HG02678 (cell line): Measurements from ENCODE around the gene SFT2D2.

Experiments used
- ATAC-seq: cut with Tn5 transposase; IDR thresholded peaks from one replicate; pipeline ENCODE4 v1.9.1; 2021; ENCODE audit warnings: mild to moderate bottlenecking, moderate library complexity; ENCODE audit not compliant: unreplicated experiment

SFT2D2 gene

DNA sequence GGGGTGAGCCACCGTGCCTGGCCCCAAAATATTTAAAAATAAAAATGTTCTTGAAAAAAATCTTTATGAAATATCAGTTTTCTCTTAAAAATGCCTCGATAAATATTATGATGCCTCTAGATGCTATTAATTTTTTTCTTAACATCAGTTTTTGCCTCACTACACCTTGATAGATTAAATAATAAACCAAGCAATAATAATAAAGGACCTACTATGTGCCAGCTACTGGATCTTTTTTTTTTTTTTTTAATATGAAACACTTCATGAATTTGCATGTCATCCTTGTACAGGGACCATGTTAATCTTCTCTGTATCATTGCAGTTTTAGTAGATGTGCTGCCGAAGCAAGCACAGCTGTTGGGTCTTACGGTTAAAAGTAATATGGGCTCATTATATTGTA, 37.3 kb downstream of the SFT2D2 start:
- no peak for ATAC-seq

GRCh38 chr1:168264296-168264695, 38.5 kb downstream of the SFT2D2 start:
- ATAC-seq = no peak

- no peak for ATAC-seq
Observed at GRCh38 chr1:168265596-168265995, 39.8 kb downstream of the SFT2D2 start.

DNA sequence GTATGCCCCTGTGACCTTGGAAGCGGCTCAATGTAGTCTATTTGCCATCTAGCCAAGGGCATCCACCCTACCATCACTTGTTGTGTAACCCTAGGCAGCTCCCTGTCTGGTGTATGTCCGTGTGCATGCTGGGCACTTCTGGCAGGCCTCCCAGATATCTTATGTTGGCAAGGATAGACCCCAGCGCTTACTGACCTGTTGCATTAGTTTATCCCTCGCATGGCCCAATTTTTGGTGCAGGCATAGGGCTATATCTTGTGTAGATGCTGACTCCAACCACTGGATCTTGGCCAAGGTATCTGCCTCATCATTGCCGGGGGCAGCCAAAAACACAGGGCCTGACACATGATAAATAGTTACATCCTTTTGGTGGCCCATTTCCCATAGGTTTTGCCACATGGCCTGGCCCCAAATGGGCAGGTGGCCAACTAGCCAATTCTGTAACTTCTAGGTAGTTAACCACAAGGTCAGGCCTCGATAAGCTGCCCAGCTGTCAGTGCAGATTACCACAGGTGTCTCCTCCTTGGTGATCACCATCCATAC, 40.9 kb downstream of the SFT2D2 start:
- ATAC-seq = no peak

GRCh38 chr1:168271636-168272035, 45.8 kb downstream of the SFT2D2 start:
- no peak for ATAC-seq

DNA sequence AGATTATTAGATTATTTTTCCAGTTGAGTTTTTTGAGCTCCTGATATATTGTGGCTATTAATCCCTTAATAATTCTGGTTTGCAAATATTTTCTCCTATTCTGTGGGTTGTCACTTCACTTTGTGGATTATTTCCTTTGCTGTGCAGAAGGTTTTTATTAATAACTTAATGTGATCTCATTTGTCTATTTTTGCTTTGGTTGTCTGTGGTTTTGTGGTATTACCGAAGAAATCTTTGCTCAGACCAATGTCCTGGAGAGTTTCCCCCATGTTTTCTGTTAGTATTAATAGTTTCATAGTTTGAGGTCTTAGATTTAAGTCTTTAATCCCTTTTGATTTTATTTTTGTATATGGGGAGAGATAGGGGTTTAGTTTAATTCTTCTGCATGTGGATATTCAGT, 47.8 kb downstream of the SFT2D2 start:
- ATAC-seq = no peak

DNA sequence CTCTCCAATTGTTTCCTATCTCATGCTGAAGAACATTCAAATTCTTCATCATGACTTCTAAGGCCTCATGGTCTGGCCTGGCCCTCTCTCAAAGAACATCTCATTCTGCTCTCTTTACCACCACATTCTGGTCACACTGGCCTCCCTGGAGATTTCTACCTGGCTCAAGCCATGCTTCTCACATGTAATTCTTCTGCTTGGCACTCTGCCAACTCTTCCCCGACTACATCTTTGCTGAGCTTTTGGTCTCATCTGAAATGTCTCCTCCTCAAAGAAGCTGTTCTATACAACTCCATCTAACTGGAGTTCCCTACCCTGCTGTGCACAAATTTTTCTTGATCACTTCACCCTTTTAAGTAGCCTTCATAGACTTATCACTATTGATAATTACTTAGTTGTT, 53.4 kb downstream of the SFT2D2 start:
- ATAC-seq = no peak

DNA sequence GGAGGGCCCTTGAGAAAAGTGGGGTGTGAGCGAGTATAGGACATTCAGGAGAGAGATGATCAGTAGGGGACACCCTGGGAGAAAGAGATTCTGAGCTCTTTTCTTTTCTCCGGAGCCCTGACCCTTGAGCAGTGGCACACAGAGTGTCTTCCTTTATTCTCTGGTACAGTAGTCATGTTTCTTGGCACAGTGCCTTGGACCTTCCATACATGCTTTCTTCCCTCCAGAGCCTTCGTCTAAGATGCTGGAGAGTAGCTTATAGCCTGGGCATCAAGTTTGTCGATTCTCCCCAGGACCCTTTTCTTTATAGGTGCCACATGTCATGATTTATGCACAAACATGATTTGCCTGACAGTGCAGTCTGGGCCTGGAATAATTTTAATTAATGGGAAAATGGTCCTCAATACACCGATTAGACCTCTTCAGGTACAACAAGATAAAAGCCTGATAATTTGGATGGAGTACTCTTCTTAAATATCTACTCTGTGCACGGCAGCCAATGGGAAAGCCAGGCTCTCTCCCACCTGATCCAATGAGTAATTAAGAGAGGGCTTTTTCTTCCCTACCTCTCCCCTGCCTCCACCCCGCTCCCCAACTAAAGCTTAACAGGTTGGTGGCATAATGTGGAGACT, 54.6 kb downstream of the SFT2D2 start, which contains the start of gene TBX19:
TSS of gene TBX19 (plus strand) at position 582 of the 632 bp plus-strand sequence. CDS start 214 bp downstream, outside the sequence.
- ATAC-seq = no peak

DNA sequence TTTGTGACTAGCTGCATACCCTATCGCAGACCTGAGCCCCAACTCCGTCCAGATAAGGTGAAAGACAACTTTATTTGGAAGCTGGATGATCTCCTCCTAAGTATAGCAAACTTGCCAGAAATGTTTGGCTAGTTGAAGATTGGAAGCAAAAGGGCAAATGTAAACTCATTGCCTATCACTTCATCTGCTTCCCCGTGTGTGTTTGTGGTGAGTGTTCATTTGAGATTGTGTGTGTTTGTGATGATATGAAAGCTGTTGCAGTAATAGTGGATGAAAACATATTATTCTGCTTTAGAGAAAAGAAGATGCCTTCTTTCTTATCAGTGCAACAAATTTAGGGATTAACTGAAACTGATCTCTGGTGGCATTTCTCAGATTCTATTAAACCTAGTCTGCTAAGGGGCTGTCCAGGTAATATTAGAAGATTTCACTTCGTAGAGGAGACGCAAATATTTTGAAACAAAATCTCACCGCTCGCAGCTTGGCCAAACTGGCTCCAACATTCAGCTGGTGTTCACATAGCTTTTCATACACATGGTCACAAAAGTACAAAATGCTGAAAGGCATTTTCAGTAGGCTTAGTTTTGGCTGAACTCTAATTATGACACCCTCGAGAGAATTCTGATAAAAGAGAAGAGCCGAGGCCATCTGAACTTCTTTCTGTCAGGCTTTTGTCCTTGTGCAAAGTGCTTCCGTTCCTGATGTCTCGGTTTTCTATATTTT, 56.0 kb downstream of the SFT2D2 start:
- ATAC-seq = no peak

GRCh38 chr1:168285521-168285790, 59.7 kb downstream of the SFT2D2 start:
- ATAC-seq = no peak

DNA sequence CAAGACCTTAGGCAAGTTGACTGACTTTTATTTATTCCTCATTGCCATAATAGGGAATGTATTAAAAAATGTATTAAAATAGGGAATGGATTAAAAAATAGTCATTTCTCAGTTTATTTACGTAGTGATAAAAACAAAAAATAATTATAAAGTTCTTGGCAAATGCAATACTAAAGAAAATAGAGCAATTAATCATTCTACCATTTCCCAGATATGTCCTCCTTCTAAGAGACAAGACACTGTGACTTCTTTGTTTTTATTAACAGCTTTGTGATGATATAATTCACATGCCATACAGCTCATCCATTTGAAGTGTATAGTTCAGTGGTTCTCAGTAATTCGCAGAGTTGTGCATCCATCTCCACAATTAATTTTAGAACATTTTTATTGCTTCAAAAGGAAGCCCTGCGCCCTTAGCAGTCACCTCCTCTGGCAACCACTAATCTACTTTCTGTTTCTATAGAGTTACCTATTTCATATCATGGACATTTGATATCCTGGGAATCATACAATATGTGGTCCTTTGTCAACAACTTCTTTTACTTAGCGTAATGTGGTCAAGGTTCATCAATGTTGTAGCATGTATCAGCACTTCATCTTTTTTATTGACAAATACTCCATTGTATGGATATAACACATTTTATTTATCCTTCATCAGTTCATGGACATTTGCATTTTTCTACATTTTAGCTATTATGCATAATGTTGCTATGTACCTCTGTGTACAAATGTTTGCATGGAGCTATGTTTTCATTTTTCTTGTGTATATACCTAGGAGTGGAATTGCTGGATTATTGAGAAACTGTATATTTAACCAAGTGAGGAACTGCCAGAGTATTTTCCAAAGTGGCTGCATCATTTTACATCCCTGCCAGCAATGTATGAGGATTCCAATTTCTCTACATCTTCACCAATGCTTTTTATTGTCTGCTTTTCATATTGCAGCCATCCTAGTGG, 60.4 kb downstream of the SFT2D2 start:
- ATAC-seq = no peak

GRCh38 chr1:168287237-168287664, 61.4 kb downstream of the SFT2D2 start:
- ATAC-seq = no peak

DNA sequence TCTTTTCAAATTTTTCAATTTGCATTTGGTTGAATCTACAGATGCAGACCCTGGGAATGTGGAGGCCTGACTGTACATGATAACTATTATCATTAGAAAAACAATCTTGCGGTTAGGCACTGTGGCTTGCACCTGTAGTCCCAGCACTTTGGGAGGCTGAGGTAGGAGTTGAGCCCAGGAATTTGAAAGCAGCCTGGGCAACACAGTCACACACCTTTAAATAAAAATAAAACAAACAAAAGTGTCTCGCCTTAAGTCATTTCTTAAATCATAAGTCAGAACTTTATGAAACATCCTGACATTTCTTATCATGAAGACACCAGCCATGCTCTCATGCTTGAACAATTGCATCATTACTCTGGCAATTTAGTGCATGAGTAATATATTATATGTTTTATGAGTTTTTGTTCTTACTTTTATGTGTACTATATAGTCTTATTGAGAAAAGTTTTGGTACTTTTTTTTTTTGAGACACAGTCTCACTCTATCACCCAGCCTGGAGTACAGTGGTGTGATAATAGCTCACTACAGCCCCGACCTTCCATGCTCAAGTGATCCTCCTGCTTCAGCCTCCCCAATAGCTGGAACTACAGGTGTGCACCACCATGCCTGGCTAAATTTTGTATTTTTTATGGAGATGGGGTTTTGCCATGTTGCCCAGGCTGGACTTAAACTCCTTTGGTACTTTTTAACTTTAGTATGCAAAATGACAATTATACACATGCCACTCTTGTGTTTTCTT, 62.7 kb downstream of the SFT2D2 start:
- no peak for ATAC-seq

DNA sequence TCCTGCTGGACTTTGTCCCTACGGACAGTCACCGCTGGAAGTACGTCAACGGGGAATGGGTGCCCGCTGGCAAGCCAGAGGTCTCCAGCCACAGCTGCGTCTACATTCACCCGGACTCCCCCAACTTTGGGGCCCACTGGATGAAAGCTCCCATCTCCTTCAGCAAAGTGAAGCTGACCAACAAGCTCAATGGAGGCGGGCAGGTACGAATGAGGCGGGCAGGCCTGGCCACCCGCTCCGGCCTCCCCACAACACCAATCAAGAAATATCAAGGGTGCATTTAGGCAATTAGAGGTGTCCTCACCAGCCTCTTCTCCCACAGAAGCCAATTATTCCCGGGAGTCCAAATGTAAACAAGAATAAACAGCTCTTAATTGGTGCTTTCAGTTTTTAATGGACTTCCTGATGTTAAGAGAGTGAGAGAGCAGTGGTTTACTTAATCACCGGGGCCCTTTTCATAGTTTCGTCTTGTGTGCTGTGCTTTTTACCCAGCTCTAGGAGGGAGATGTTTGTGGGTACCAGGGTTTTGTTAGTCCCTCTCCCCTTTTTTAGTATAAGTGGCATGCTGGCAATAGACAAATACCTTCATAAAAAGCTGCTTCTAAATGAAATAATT, 65.5 kb downstream of the SFT2D2 start:
- ATAC-seq = no peak

DNA sequence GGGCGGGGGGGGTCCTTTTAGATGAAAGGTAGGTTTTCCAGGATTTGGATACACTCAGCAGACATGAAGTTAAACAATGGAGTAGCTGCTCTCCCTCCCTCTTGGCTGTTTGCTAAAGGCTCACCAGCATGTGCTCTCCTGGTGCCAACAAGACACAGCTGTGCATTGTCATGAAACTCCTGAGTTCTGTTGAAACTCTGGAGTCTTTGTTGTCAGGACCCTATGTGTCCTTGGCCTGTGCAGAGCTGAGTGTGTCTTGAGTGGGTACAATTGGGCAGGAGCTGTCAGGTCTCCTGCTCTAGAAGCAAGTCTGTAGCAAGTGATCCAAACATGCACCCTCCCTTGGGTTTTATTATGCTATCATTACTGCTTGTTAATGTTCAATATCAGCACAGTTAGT, 67.6 kb downstream of the SFT2D2 start:
- ATAC-seq = no peak

GRCh38 chr1:168295411-168296114, 69.8 kb downstream of the SFT2D2 start:
- ATAC-seq = no peak

GRCh38 chr1:168297019-168297730, 71.4 kb downstream of the SFT2D2 start:
- ATAC-seq = no peak

DNA sequence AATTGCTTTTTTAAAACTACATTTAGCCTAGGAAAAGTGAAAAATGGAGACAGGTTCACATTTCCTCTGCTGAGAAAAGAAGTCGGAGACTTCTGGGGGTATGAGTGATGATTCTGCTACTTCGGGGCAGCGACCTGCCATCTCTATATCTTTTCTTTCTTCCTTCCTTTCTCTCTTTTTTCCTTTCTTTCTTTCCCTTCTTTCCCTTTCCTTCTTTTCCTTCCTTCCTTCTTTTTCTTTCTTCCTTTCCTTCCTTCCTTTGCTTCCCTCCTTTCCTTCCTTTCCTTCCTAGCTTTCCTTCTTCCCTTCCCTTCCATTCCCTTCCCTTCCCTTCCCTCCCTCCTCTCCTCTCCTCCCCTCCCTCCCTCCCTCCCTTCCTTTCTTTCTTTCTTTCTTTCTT, 72.6 kb downstream of the SFT2D2 start:
- no peak for ATAC-seq

- ATAC-seq = no peak
Observed at GRCh38 chr1:168300626-168301025, 74.8 kb downstream of the SFT2D2 start.
